Measurements from ENCODE around the gene BDKRB2.

Gene BDKRB2

GRCh38 chr14:96205978-96206360 is 1.3 kb downstream of the BDKRB2 start:
- TF ChIP-seq ZNF565 (CRISPR knock-in tag; conservative IDR thresholded peaks at IDR 0.05; ENCODE audit: low read depth) (no peak), ZFP3 (CRISPR knock-in tag; IDR thresholded peaks at IDR 0.05) (no peak), GLIS3 (CRISPR knock-in tag; IDR thresholded peaks at IDR 0.05) (no peak), PPARA (CRISPR knock-in tag; IDR thresholded peaks at IDR 0.05; ENCODE audit: borderline replicate concordance) (no peak), PATZ1 (CRISPR knock-in tag; IDR thresholded peaks at IDR 0.05; ENCODE audit: borderline replicate concordance) (no peak), OSR1 (CRISPR knock-in tag; IDR thresholded peaks at IDR 0.05) (no peak), ZNF70 (CRISPR knock-in tag; IDR thresholded peaks at IDR 0.05) (no peak), ZC3H10 (CRISPR knock-in tag; IDR thresholded peaks at IDR 0.05) (no peak), CSRNP3 (CRISPR knock-in tag; IDR thresholded peaks at IDR 0.05) (no peak), ZNF8 (CRISPR knock-in tag; IDR thresholded peaks at IDR 0.05) (no peak), ARNTL (CRISPR knock-in tag; IDR thresholded peaks at IDR 0.05; ENCODE audit: borderline replicate concordance, low read depth) (no peak), RARB (CRISPR knock-in tag; IDR thresholded peaks at IDR 0.05) (no peak)
- peak; percentile 6; the same call in 2 of the 3 replicates for ATAC-seq

GRCh38 chr14:96206461-96206860 is 1.8 kb downstream of the BDKRB2 start:
- TF ChIP-seq ZNF565 (CRISPR knock-in tag; conservative IDR thresholded peaks at IDR 0.05; ENCODE audit: low read depth), result no peak
- ATAC-seq, result no peak

GRCh38 chr14:96207686-96208085 is 3.0 kb downstream of the BDKRB2 start:
- TF ChIP-seq TOX (CRISPR knock-in tag; IDR thresholded peaks at IDR 0.05; ENCODE audit: borderline replicate concordance), result no peak
- TF ChIP-seq ARNTL (CRISPR knock-in tag; IDR thresholded peaks at IDR 0.05; ENCODE audit: borderline replicate concordance, low read depth), result no peak
- no peak for TF ChIP-seq ESRRG (CRISPR knock-in tag; IDR thresholded peaks at IDR 0.05)
- TF ChIP-seq SNAI2 (CRISPR knock-in tag; IDR thresholded peaks at IDR 0.05), result no peak
- TF ChIP-seq ZNF70 (CRISPR knock-in tag; IDR thresholded peaks at IDR 0.05), result no peak
- TF ChIP-seq BACH2 (CRISPR knock-in tag; IDR thresholded peaks at IDR 0.05; ENCODE audit: borderline replicate concordance), result no peak
- TF ChIP-seq CSDC2 (CRISPR knock-in tag; IDR thresholded peaks at IDR 0.05), result no peak
- no peak for TF ChIP-seq ZNF8 (CRISPR knock-in tag; IDR thresholded peaks at IDR 0.05)
- no peak for TF ChIP-seq TCF4 (CRISPR knock-in tag; IDR thresholded peaks at IDR 0.05; ENCODE audit: borderline replicate concordance)
- TF ChIP-seq CREB5 (CRISPR knock-in tag; IDR thresholded peaks at IDR 0.05; ENCODE audit: low read depth), result no peak
- TF ChIP-seq ZC3H10 (CRISPR knock-in tag; IDR thresholded peaks at IDR 0.05), result no peak
- TF ChIP-seq OSR1 (CRISPR knock-in tag; IDR thresholded peaks at IDR 0.05), result no peak
- no peak for TF ChIP-seq POU6F1 (CRISPR knock-in tag; IDR thresholded peaks at IDR 0.05; ENCODE audit: borderline replicate concordance, low read depth)
- no peak for TF ChIP-seq ZNF565 (CRISPR knock-in tag; conservative IDR thresholded peaks at IDR 0.05; ENCODE audit: low read depth)
- ATAC-seq, result no peak

- no peak for ATAC-seq
- TF ChIP-seq ZNF70 (CRISPR knock-in tag; IDR thresholded peaks at IDR 0.05), result no peak
- TF ChIP-seq ZNF565 (CRISPR knock-in tag; conservative IDR thresholded peaks at IDR 0.05; ENCODE audit: low read depth), result no peak
- no peak for TF ChIP-seq SNAI2 (CRISPR knock-in tag; IDR thresholded peaks at IDR 0.05)
- TF ChIP-seq PPARA (CRISPR knock-in tag; IDR thresholded peaks at IDR 0.05; ENCODE audit: borderline replicate concordance), result no peak
- no peak for TF ChIP-seq GLIS3 (CRISPR knock-in tag; IDR thresholded peaks at IDR 0.05)
- no peak for TF ChIP-seq PATZ1 (CRISPR knock-in tag; IDR thresholded peaks at IDR 0.05; ENCODE audit: borderline replicate concordance)
- no peak for TF ChIP-seq RARB (CRISPR knock-in tag; IDR thresholded peaks at IDR 0.05)
- no peak for TF ChIP-seq ZNF8 (CRISPR knock-in tag; IDR thresholded peaks at IDR 0.05)
- TF ChIP-seq ZFP30 (CRISPR knock-in tag; IDR thresholded peaks at IDR 0.05), result no peak
- no peak for TF ChIP-seq ARNTL (CRISPR knock-in tag; IDR thresholded peaks at IDR 0.05; ENCODE audit: borderline replicate concordance, low read depth)
- TF ChIP-seq CSRNP3 (CRISPR knock-in tag; IDR thresholded peaks at IDR 0.05), result no peak
- no peak for TF ChIP-seq TCF4 (CRISPR knock-in tag; IDR thresholded peaks at IDR 0.05; ENCODE audit: borderline replicate concordance)
- no peak for TF ChIP-seq CREB5 (CRISPR knock-in tag; IDR thresholded peaks at IDR 0.05; ENCODE audit: low read depth)
- TF ChIP-seq ZFP3 (CRISPR knock-in tag; IDR thresholded peaks at IDR 0.05), result no peak
- no peak for TF ChIP-seq BACH2 (CRISPR knock-in tag; IDR thresholded peaks at IDR 0.05; ENCODE audit: borderline replicate concordance)
- TF ChIP-seq ESRRG (CRISPR knock-in tag; IDR thresholded peaks at IDR 0.05), result no peak
- no peak for TF ChIP-seq OSR1 (CRISPR knock-in tag; IDR thresholded peaks at IDR 0.05)
- TF ChIP-seq TOX (CRISPR knock-in tag; IDR thresholded peaks at IDR 0.05; ENCODE audit: borderline replicate concordance), result no peak
Observed at GRCh38 chr14:96208739-96209138, 4.1 kb downstream of the BDKRB2 start.

Data from SK-N-SH treated with all-trans-retinoic acid at 6 μM for 48 hours (cell line).